ENCODE measurements around the gene IER5.

DNA sequence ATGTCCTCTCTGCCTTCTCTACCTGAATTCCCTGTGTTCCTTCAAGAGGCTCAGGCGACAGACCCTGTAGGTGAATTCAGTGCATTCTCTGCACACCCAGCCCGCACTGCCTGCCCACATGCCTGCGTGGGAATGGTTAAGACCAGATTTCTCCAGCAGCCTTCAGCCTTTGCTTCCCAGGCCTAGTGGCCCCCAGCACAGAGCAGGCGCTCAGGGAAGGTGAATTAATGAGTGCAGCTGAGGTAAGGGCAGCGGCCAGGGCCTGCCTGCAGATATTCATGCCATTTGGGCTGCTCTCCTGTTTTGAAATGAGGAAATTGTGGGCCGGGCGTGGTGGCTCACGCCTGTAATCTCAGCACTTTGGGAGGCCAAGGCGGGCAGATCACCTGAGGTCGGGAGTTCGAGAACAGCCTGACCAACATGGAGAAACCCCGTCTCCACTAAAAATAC, 45.5 kb downstream of the IER5 start:
- TF ChIP-seq, protein P1, sequence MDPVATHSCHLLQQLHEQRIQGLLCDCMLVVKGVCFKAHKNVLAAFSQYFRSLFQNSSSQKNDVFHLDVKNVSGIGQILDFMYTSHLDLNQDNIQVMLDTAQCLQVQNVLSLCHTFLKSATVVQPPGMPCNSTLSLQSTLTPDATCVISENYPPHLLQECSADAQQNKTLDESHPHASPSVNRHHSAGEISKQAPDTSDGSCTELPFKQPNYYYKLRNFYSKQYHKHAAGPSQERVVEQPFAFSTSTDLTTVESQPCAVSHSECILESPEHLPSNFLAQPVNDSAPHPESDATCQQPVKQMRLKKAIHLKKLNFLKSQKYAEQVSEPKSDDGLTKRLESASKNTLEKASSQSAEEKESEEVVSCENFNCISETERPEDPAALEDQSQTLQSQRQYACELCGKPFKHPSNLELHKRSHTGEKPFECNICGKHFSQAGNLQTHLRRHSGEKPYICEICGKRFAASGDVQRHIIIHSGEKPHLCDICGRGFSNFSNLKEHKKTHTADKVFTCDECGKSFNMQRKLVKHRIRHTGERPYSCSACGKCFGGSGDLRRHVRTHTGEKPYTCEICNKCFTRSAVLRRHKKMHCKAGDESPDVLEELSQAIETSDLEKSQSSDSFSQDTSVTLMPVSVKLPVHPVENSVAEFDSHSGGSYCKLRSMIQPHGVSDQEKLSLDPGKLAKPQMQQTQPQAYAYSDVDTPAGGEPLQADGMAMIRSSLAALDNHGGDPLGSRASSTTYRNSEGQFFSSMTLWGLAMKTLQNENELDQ (tag by site-specific recombination; IDR thresholded peaks at IDR 0.05; ENCODE audit: low read depth): no peak
- TF ChIP-seq, protein P2, sequence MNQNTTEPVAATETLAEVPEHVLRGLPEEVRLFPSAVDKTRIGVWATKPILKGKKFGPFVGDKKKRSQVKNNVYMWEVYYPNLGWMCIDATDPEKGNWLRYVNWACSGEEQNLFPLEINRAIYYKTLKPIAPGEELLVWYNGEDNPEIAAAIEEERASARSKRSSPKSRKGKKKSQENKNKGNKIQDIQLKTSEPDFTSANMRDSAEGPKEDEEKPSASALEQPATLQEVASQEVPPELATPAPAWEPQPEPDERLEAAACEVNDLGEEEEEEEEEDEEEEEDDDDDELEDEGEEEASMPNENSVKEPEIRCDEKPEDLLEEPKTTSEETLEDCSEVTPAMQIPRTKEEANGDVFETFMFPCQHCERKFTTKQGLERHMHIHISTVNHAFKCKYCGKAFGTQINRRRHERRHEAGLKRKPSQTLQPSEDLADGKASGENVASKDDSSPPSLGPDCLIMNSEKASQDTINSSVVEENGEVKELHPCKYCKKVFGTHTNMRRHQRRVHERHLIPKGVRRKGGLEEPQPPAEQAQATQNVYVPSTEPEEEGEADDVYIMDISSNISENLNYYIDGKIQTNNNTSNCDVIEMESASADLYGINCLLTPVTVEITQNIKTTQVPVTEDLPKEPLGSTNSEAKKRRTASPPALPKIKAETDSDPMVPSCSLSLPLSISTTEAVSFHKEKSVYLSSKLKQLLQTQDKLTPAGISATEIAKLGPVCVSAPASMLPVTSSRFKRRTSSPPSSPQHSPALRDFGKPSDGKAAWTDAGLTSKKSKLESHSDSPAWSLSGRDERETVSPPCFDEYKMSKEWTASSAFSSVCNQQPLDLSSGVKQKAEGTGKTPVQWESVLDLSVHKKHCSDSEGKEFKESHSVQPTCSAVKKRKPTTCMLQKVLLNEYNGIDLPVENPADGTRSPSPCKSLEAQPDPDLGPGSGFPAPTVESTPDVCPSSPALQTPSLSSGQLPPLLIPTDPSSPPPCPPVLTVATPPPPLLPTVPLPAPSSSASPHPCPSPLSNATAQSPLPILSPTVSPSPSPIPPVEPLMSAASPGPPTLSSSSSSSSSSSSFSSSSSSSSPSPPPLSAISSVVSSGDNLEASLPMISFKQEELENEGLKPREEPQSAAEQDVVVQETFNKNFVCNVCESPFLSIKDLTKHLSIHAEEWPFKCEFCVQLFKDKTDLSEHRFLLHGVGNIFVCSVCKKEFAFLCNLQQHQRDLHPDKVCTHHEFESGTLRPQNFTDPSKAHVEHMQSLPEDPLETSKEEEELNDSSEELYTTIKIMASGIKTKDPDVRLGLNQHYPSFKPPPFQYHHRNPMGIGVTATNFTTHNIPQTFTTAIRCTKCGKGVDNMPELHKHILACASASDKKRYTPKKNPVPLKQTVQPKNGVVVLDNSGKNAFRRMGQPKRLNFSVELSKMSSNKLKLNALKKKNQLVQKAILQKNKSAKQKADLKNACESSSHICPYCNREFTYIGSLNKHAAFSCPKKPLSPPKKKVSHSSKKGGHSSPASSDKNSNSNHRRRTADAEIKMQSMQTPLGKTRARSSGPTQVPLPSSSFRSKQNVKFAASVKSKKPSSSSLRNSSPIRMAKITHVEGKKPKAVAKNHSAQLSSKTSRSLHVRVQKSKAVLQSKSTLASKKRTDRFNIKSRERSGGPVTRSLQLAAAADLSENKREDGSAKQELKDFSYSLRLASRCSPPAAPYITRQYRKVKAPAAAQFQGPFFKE (tag by site-specific recombination; IDR thresholded peaks at IDR 0.05; ENCODE audit: borderline replicate concordance): no peak
- TF ChIP-seq, protein P3, sequence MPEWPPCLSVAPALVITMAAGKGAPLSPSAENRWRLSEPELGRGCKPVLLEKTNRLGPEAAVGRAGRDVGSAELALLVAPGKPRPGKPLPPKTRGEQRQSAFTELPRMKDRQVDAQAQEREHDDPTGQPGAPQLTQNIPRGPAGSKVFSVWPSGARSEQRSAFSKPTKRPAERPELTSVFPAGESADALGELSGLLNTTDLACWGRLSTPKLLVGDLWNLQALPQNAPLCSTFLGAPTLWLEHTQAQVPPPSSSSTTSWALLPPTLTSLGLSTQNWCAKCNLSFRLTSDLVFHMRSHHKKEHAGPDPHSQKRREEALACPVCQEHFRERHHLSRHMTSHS (tag by site-specific recombination; IDR thresholded peaks at IDR 0.05): no peak

All from HEK293 (cell line).